ENCODE data around the gene ALKAL2.

- no peak for TF ChIP-seq GATA2 (IDR thresholded peaks at IDR 0.05; ENCODE audit: low read depth, low read length)
- TF ChIP-seq GATA3 (IDR thresholded peaks at IDR 0.05; ENCODE audit: low read depth, low read length): no peak
Observed at GRCh38 chr2:248724-249123, 39.2 kb downstream of the ALKAL2 start.

Data from SH-SY5Y (cell line).